Upper lobe of right lung (tissue), 1 donor: ENCODE measurements around the gene CCDC85C. TPM values are rescaled to one million over a fixed set of nuclear protein-coding genes. Genes with fewer than 3 reads are reported as not detected.

Experiments used
- ATAC-seq: fragments of 200-7000 bp; cut with Tn5 transposase; one replicate; pipeline ENCODE4 v1.9.1; 2020; ENCODE audit warnings: mild to moderate bottlenecking, moderate library complexity
- DNase-seq: peaks from one replicate; pipeline ENCODE4 v3.0.0-alpha.2; 2020
- H3K27ac ChIP-seq: fragments of 200-600 bp; one replicate; pipeline ENCODE4 v1.8.0; 2022
- H3K27me3 ChIP-seq: fragments of 200-600 bp; one replicate; pipeline ENCODE4 v1.8.0; 2022; ENCODE audit warnings: mild to moderate bottlenecking
- H3K36me3 ChIP-seq: fragments of 200-600 bp; one replicate; pipeline ENCODE4 v1.8.0; 2022
- H3K4me1 ChIP-seq: fragments of 200-600 bp; one replicate; pipeline ENCODE4 v1.8.0; 2022
- H3K4me3 ChIP-seq: fragments of 200-600 bp; one replicate; pipeline ENCODE4 v1.8.0; 2022; ENCODE audit warnings: mild to moderate bottlenecking
- H3K9me3 ChIP-seq: fragments of 200-600 bp; one replicate; pipeline ENCODE4 v1.8.0; 2022
- CTCF ChIP-seq: fragments of 200-600 bp; IDR thresholded peaks from one replicate; pipeline ENCODE4 v1.8.0; 2022; ENCODE audit warnings: antibody characterized with exemption
- intact Hi-C: fragments of 100-400 bp; cut with DNase I; formaldehyde crosslinking; loops from one replicate; pipeline ENCODE4 v1.11.0; 2022
- total RNA-seq: library from RNA; stranded (reverse); fragmentation: NEBNext Ultra II Directional; extraction: Animal tissue kit (Norgen Biotek cat#: 25700); gene quantifications from one replicate; pipeline ENCODE4 v1.2.1, GENCODE V29; 2021
- donor health status: DM: no; HTN: yes; CAD: no; lungs with severe emphysema.

The CCDC85C gene
- total RNA-seq, 1 donor from 2014 or later: 22.6 TPM

GRCh38 chr14:99502989-99503421 lies 101.0 kb downstream of the CCDC85C start:
- peak; percentile 48 for DNase-seq
- no peak overlapping the region for H3K27ac ChIP-seq
- no peaks in the 10 kb centered on the region for H3K27me3 ChIP-seq
- H3K4me1 ChIP-seq: no peaks in the 10 kb centered on the region
- no peak for ATAC-seq
- intact Hi-C loops: no loop called here
- H3K4me3 ChIP-seq: no peak overlapping the region
- H3K36me3 ChIP-seq: peaks cover 94% of the 10 kb centered on the region
- no peaks in the 10 kb centered on the region for H3K9me3 ChIP-seq
- no peak for TF ChIP-seq CTCF

- intact Hi-C loops: no loop called here
- DNase-seq (peak; percentile 40), ATAC-seq (no peak)
- no peak for TF ChIP-seq CTCF
- Histone ChIP-seq H3K27me3 (no peaks in the 10 kb centered on the region), H3K9me3 (no peaks in the 10 kb centered on the region), H3K36me3 (peaks cover 93% of the 10 kb centered on the region), H3K27ac (no peak overlapping the region), H3K4me3 (no peak overlapping the region), H3K4me1 (no peaks in the 10 kb centered on the region)
Measured at GRCh38 chr14:99497894-99498293, 106.1 kb downstream of the CCDC85C start.

- no peak for ATAC-seq
- no peak overlapping the region for H3K27ac ChIP-seq
- no peaks in the 10 kb centered on the region for H3K4me1 ChIP-seq
- H3K9me3 ChIP-seq: no peaks in the 10 kb centered on the region
- H3K4me3 ChIP-seq: no peak overlapping the region
- intact Hi-C loops: no loop called here
- no peaks in the 10 kb centered on the region for H3K27me3 ChIP-seq
- no peak for TF ChIP-seq CTCF
- no peak for DNase-seq
- H3K36me3 ChIP-seq: peaks cover 92% of the 10 kb centered on the region
Measured at GRCh38 chr14:99497341-99497740, 106.7 kb downstream of the CCDC85C start.

- no peak for ATAC-seq
- H3K4me1 ChIP-seq: peaks cover 22% of the 10 kb centered on the region
- H3K4me3 ChIP-seq: no peak overlapping the region
- H3K9me3 ChIP-seq: no peaks in the 10 kb centered on the region
- intact Hi-C loops: no loop called here
- no peak for DNase-seq
- no peak overlapping the region for H3K27ac ChIP-seq
- no peak for TF ChIP-seq CTCF
- H3K27me3 ChIP-seq: no peaks in the 10 kb centered on the region
- H3K36me3 ChIP-seq: no peaks in the 10 kb centered on the region
Measured at GRCh38 chr14:99484106-99484505, 119.9 kb downstream of the CCDC85C start.

GRCh38 chr14:99481745-99482099 lies 122.3 kb downstream of the CCDC85C start:
- Histone ChIP-seq H3K27ac (peak overlapping the region; percentile 94), H3K4me1 (peaks cover 36% of the 10 kb centered on the region), H3K36me3 (no peaks in the 10 kb centered on the region), H3K27me3 (no peaks in the 10 kb centered on the region), H3K4me3 (peak overlapping the region; percentile 89), H3K9me3 (no peaks in the 10 kb centered on the region)
- ATAC-seq (no peak), DNase-seq (no peak)
- intact Hi-C loops: no loop called here
- TF ChIP-seq CTCF: no peak
